ENCODE results near the gene SLC39A8.

- no peak for TF ChIP-seq CTCF (tag by site-specific recombination; IDR thresholded peaks at IDR 0.05)
- no peak for TF ChIP-seq ZNF221 (tag by site-specific recombination; IDR thresholded peaks at IDR 0.05; ENCODE audit: borderline replicate concordance)
- TF ChIP-seq ZNF274 (IDR thresholded peaks at IDR 0.05; ENCODE audit: low read length): no peak
- TF ChIP-seq ZNF274 (tag by site-specific recombination; IDR thresholded peaks at IDR 0.05; ENCODE audit: borderline replicate concordance): no peak
- TF ChIP-seq ZBTB44 (tag by site-specific recombination; IDR thresholded peaks at IDR 0.05): no peak
- TF ChIP-seq ZBTB21 (tag by site-specific recombination; IDR thresholded peaks at IDR 0.05): no peak
- TF ChIP-seq ZSCAN4 (tag by site-specific recombination; IDR thresholded peaks at IDR 0.05): no peak
- no peak for TF ChIP-seq PATZ1 (tag by site-specific recombination; IDR thresholded peaks at IDR 0.05)
- no peak for TF ChIP-seq ZNF623 (tag by site-specific recombination; IDR thresholded peaks at IDR 0.05)
- no peak for TF ChIP-seq ZNF621 (tag by site-specific recombination; IDR thresholded peaks at IDR 0.05)
Observed at GRCh38 chr4:102217775-102218355, 127.4 kb downstream of the SLC39A8 start.
